Natural killer cell treated with Interleukin-12 subunit alpha and Interleukin-12 subunit beta and Interleukin-15 and Interleukin-18, amount 100 ng/mL, for 72 hours (primary cell): ENCODE data around the gene JDP2. TPM values are rescaled to one million over a fixed set of nuclear protein-coding genes. Genes with fewer than 3 reads are reported as not detected.

Experiments used
- ATAC-seq, 2 donors: fragments of 150-1000 bp; cut with Tn5 transposase in 1 of 2; sonication (Bioruptor Pico), chemical (Tn5 transposase) in 1 of 2; 2 replicates each; pipeline ENCODE4 v1.10.0; 2021
- DNase-seq: peaks from one replicate; pipeline ENCODE4 v3.0.0; 2022; ENCODE audit warnings: low spot score
- H3K27ac Mint-ChIP-seq, 2 donors: 1 replicate in 1 of 2; 2 replicates in 1 of 2; pipeline ENCODE4 v1.8.0; 2022; ENCODE audit warnings: mixed read lengths in 2 of 2, mild to moderate bottlenecking in 1 of 2, moderate library complexity in 1 of 2
- H3K27me3 Mint-ChIP-seq, 2 donors: 1 replicate in 1 of 2; 2 replicates in 1 of 2; pipeline ENCODE4 v1.8.0; 2022; ENCODE audit warnings: mixed read lengths in 2 of 2
- H3K36me3 Mint-ChIP-seq: one replicate; pipeline ENCODE4 v1.8.0; 2022; ENCODE audit warnings: mixed read lengths
- H3K4me1 Mint-ChIP-seq, 2 donors: 1 replicate in 1 of 2; 2 replicates in 1 of 2; pipeline ENCODE4 v1.8.0; 2022; ENCODE audit warnings: low read depth in 2 of 2, mixed read lengths in 2 of 2, mild to moderate bottlenecking in 1 of 2
- H3K4me3 Mint-ChIP-seq: one replicate; pipeline ENCODE4 v1.8.0; 2022; ENCODE audit warnings: mixed read lengths
- H3K9me3 Mint-ChIP-seq: 2 replicates; pipeline ENCODE4 v1.8.0; 2022; ENCODE audit warnings: mixed read lengths
- total RNA-seq, 2 donors: library from RNA; stranded (reverse); gene quantifications; one replicate each; pipeline ENCODE4 v1.2.3, GENCODE V29; 2022

JDP2 gene
- total RNA-seq, 2 donors from 2014 or later = 0.61 to 0.83 TPM

DNA sequence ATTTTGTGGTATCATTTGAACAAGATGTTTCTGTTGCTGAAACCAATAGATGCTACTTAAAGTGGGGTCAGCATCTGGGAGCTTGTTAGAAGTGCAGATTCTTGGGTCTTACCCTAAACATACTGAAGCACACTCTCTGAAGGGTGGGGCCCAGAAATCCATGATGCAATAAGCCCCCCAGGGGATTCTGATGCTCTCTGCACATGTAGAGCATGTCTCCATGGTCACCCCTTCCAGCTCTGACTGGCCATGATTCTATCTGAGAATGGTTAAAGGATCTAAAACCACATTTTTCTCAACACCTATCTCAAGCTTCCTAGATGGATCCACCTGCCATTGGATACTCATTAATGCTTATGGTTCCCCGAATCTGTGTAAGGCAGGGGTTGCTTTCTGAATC is 20.4 kb downstream of the JDP2 start:
- Mint-ChIP-seq H3K27ac (no peak overlapping the region), H3K4me1 (peaks cover 7% of the 10 kb centered on the region in 2 donors), H3K27me3 (peaks cover 5 to 8% of the 10 kb centered on the region in 2 donors), H3K4me3 (no peak overlapping the region), H3K36me3 (no peaks in the 10 kb centered on the region), H3K9me3 (no peaks in the 10 kb centered on the region)
- DNase-seq (no peak), ATAC-seq (no peak)

DNA sequence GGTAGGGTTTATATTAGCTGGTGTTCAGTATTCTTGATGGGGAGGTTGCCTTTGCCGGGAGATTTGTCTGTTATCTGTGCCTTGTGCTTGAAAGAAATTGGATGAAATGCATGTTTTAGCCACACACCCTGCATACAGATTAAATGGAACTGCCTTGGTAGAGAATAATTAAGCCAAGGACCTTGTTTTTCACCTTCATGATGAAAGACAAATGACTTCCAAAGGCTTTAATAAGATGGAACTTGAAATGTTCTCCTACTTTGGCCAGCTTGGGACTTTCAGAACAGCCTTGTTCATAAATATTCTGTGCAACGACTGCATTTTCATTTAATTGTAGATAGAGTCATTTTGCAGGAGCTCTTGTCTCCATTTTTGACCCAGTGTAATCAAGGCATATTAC is 21.2 kb downstream of the JDP2 start:
- peaks cover 5 to 8% of the 10 kb centered on the region in 2 donors for H3K27me3 Mint-ChIP-seq
- no peaks in the 10 kb centered on the region for H3K9me3 Mint-ChIP-seq
- H3K4me3 Mint-ChIP-seq = no peak overlapping the region
- H3K36me3 Mint-ChIP-seq = no peaks in the 10 kb centered on the region
- ATAC-seq (no peak), DNase-seq (no peak)
- H3K27ac Mint-ChIP-seq = no peak overlapping the region
- peaks cover 11% of the 10 kb centered on the region in 2 donors for H3K4me1 Mint-ChIP-seq

DNA sequence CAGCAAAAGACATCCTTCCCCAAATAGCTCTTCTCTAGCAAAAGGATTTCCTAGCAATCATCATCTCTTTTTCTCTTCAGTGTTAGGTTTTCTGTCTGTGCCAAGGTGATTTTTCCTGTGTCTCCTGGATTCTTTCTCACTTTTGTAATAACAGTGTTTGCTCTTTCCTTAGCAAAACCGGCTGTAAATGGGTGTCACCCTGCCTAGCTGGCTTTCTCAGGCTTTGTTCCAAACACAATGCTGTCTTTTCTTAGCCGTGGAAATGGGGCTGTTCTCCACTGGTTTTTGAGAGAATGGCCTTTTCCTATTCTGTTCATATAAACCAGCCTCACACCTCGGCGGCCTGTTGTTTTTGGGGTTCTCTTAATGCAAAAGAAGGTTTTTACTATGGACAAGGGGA is 21.9 kb downstream of the JDP2 start:
- Mint-ChIP-seq H3K4me1 (peaks cover 11 to 12% of the 10 kb centered on the region in 2 donors), H3K27ac (no peak overlapping the region), H3K4me3 (no peak overlapping the region), H3K9me3 (no peaks in the 10 kb centered on the region), H3K36me3 (no peaks in the 10 kb centered on the region), H3K27me3 (peaks cover 7 to 8% of the 10 kb centered on the region in 2 donors)
- ATAC-seq (no peak), DNase-seq (no peak)

DNA sequence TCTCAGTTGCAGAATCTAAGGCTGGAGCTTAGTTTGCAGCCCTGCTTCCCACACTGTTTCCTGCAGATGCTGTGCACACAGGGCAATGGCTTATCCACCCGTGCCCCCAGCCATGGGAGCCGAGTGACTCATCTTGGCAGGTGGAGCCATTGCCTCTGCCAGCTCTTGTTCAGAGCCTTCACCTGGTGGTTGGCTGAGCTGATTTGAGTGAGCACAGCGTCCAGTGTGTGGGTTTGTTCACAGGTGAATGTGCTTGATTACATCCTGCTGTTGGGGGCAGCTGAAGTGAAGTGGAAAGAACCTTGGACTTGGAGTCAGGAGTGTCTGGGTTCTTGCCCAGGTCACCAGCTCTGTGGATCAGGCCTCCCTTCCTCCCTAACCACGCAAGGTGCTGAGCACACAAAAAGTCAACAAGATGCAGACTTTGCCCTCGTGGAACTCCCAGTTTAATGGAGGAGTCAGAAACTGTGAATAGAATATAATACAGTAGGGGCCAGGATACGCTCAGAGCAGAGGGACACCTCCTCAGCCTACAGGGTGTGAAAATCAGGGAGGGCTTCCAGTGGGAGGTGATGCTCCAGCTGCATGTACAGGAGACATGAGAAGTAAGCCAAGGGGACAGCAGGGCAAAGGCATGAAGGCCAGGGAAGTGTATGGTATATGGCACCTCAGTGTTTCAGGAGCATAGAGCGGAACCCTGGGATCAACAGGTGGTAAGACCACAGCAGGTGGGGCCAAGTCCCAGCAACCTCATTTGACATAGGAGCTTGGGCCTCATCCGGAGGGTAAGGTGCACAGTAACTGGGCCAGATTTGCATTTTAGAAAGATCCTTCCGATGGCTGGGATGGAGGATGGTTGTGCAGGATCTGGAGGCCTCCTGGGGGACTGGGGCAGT is 22.8 kb downstream of the JDP2 start:
- H3K9me3 Mint-ChIP-seq = no peaks in the 10 kb centered on the region
- ATAC-seq (no peak), DNase-seq (no peak)
- peaks cover 11 to 12% of the 10 kb centered on the region in 2 donors for H3K4me1 Mint-ChIP-seq
- no peak overlapping the region for H3K4me3 Mint-ChIP-seq
- no peaks in the 10 kb centered on the region for H3K36me3 Mint-ChIP-seq
- peaks cover 7 to 8% of the 10 kb centered on the region in 2 donors for H3K27me3 Mint-ChIP-seq
- H3K27ac Mint-ChIP-seq = peak overlapping the region in 1 of 2 donors; percentile 22

DNA sequence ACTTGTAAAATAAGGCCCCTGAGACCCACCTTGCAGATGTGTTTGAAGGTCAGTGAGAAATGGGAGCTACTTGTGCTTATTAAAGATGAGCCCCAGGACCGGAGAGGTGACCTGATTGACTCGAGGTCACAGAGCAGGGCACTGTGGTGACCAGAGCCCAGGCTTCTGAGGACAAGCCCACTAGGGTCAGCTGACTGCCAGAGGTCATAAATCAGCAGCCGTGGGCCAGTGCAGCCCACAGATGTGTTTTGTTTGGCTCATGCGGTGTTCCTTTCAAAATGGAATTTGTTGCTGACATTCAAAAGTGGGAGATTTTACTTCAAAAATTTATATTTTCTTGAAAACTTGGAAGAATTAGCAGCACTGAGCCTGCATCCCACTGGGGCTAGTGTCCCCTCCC is 24.5 kb downstream of the JDP2 start:
- H3K4me1 Mint-ChIP-seq = peaks cover 4 to 5% of the 10 kb centered on the region in 2 donors
- no peak for ATAC-seq
- H3K36me3 Mint-ChIP-seq = no peaks in the 10 kb centered on the region
- no peak for DNase-seq
- H3K9me3 Mint-ChIP-seq = no peaks in the 10 kb centered on the region
- H3K27me3 Mint-ChIP-seq = peaks cover 7 to 8% of the 10 kb centered on the region in 2 donors
- no peak overlapping the region for H3K27ac Mint-ChIP-seq
- H3K4me3 Mint-ChIP-seq = no peak overlapping the region

DNA sequence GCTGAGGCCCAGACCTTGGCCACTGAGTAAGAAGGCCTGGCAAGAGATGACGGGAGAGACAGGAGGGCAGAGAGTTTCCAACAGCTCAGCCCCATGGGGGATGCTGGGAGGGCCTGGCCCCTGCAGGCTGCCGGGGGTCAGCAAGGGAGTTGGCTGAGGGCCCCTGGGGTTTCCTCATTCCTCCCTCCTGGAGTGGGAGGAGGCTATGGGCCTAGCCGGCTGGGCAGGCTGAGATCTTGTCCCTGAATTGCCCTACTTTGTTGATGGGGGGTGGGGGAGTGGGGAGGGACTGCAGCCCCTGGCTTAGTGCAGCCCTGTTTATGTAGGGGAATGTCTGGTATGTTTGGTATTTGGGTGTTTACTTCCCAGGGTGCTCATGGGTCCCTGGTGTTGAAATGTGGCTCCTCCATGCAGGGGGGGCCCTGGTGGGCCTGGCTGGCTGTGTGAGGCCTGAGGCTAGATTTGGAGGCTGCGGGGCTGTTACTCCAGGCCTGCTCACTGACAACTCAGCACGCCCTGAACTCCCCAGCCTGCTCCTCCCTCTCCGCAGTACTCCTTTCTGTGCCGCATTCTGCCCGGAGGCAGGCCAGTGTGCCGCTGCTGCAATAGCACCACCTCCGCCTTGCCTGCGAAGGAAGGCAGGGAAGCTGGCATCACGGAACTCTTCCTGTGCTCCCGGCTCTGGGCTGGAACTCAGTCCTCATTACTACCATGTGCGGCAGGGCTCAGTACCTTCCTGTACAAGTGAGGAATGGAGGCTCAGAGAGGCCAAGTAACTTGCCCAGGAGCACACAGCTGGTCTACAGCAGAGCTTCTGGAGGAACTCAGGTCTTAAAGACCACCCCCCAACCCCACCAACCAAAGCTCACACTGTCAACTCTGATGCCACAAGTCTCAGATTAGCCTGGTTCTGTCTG is 25.3 kb downstream of the JDP2 start:
- no peaks in the 10 kb centered on the region for H3K9me3 Mint-ChIP-seq
- H3K27me3 Mint-ChIP-seq = peaks cover 7 to 8% of the 10 kb centered on the region in 2 donors
- ATAC-seq (no peak), DNase-seq (no peak)
- H3K36me3 Mint-ChIP-seq = no peaks in the 10 kb centered on the region
- peaks cover 4 to 5% of the 10 kb centered on the region in 2 donors for H3K4me1 Mint-ChIP-seq
- H3K4me3 Mint-ChIP-seq = no peak overlapping the region
- peak overlapping the region; percentile 33 to 72 for H3K27ac Mint-ChIP-seq

DNA sequence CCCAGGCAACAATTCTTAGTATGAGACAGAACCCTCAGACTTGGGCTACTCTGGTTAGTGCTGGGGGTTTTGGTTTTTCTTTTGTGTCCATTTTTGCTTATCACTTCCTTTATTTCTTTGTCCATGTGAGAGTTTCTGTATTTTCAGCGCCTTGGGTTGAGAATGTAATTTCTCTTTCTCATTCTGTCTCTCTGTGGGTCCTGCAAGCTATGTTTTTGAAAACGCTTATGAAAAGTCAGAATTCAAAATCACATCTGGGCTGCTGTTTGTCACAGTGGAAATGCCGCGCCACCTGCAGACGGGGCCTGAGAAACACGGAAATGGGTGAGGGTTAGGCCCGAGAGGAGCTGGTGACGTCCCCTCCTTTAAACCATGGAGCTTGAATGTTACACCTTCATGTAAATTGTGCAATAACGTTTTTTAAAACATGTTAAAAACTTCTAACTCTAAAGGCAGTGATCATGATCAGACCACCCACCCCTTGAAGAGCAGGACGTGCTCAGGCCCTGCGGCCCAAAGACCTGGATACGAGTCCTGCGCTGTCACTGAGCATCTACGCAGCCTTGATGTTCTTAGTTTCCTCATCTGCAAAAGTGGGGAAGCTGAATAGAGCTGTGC is 26.1 kb downstream of the JDP2 start:
- Mint-ChIP-seq H3K36me3 (no peaks in the 10 kb centered on the region), H3K9me3 (no peaks in the 10 kb centered on the region), H3K4me3 (no peak overlapping the region), H3K27ac (peak overlapping the region; percentile 33 to 72), H3K4me1 (peaks cover 10 to 11% of the 10 kb centered on the region in 2 donors), H3K27me3 (peaks cover 2 to 4% of the 10 kb centered on the region in 2 donors)
- ATAC-seq (peak; percentile 39 to 57), DNase-seq (peak; percentile 60)

DNA sequence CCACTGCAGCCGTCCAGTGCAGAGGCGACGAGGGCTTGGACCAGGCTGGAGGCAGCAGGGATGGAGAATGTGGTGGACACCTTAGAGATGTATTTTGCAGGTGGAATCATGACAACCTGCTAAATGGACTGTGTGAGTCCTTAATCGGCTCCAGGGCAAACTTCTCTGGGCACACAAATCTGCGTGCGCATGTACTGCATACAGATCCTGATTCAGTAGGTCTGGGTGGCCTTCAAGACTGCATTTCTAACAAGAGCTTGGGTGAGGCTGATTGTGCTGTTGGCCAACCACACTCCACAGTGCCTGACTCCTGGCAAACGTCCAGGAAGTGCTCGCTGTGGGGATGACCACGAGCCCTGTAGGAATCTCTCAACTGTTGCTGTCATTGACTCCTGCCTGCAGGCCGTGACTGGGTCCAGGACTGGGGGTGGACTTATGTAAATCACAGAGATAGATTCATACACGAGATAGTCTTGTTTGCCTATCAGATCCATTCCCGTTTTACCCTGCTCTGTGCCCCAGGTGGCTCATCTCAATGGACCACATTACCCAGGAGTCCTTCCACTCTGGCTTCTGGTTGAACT is 27.2 kb downstream of the JDP2 start:
- ATAC-seq (no peak), DNase-seq (no peak)
- Mint-ChIP-seq H3K4me1 (peaks cover 11 to 13% of the 10 kb centered on the region in 2 donors), H3K9me3 (no peaks in the 10 kb centered on the region), H3K36me3 (no peaks in the 10 kb centered on the region), H3K27ac (no peak overlapping the region), H3K4me3 (no peak overlapping the region), H3K27me3 (peaks cover 0 to 2% of the 10 kb centered on the region in 2 donors)

DNA sequence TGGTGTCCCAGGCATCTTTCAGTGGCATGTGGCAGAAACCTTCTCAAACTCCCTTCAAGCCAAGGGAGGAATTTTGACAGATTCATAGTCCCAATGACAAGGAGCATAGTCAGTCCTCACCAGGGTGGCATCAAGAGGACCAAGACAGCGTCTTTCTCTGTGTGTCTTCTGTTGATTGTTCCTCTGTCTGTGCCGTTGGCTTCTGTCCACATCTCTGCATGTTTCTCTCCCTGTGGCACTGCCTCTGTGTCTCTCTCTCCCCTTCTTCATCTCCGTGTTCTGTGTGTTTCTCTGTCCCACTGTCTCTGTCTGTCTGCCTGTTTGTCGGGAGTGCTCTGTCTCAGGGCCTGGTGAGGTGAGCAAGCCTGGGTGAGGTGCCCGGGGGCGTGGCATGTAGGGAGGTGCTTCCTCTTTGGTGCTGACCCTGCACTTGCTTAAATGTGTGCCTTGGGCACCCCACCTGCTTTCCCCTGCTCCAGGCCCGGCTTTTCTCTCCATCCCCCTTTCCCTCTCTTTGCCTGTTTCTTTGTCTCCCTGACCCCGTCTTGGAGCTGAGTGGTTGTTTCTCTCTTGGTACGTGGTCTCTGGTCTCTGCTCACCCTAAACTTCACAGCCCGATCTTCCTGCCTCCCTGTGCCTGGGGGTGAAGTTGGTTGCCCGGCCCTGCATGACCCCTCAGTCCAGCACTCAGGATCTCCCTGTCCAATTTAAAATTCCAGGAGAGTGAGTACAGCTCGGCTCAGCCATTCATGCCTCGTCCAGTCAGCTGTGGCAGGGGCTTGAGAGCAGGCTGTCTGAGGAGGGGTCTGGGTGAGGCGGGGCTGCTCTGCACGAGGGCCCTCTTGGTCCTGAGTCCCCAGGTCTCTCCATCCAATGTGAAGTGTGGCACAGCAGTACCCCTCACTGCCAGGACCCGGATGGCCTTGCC is 28.5 kb downstream of the JDP2 start:
- no peaks in the 10 kb centered on the region for H3K9me3 Mint-ChIP-seq
- H3K27ac Mint-ChIP-seq = no peak overlapping the region
- no peak for DNase-seq
- H3K4me3 Mint-ChIP-seq = no peak overlapping the region
- H3K27me3 Mint-ChIP-seq = peaks cover 0 to 2% of the 10 kb centered on the region in 2 donors
- ATAC-seq = no peak
- H3K4me1 Mint-ChIP-seq = peaks cover 11 to 13% of the 10 kb centered on the region in 2 donors
- H3K36me3 Mint-ChIP-seq = no peaks in the 10 kb centered on the region

DNA sequence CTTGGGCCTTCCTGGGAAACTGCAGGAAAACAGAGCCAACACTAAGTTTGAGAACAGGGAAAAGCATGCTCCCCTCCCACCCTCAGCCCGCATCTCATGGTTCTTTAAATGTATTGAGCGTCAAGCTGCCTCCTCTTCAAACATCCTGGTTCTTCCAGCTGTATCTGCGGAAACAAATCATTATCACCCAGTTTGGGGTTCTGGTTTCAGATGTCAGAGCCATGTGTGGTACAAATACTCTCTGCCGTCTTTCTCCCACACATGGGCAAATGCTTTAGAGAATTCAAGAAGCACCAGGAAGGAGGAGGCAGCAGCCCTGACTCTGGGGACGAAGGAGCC is 29.1 kb downstream of the JDP2 start:
- no peaks in the 10 kb centered on the region for H3K9me3 Mint-ChIP-seq
- H3K4me1 Mint-ChIP-seq = peaks cover 11 to 13% of the 10 kb centered on the region in 2 donors
- no peak overlapping the region for H3K27ac Mint-ChIP-seq
- no peaks in the 10 kb centered on the region for H3K36me3 Mint-ChIP-seq
- ATAC-seq (no peak), DNase-seq (no peak)
- H3K27me3 Mint-ChIP-seq = peaks cover 0 to 2% of the 10 kb centered on the region in 2 donors
- no peak overlapping the region for H3K4me3 Mint-ChIP-seq

DNA sequence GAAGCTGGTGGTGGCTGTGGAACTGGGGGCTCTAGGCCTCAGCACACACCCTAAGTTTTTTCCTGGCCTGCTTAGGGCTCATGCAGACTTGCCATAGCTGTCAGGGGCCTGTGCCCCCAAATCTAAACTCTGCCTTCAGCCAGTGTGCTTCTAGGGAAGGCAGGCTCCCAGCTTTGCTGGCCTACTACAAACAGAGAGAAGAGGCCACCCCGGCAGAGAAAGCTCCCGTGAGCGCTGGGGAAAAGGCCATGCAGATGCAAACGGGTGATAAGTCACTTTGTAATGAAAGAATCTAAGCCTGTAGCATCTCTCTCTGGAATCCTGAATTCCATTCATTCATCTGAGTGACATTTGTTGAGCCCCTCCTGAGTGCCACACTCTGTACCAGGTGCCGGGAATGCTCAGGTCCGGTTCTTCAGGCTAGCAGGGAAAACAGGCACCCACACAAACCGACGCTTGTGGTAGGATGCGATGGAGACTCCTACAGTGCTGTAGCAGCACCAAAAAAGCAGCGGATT is 29.9 kb downstream of the JDP2 start:
- peak; percentile 44 for DNase-seq
- Mint-ChIP-seq H3K4me3 (no peak overlapping the region), H3K36me3 (no peaks in the 10 kb centered on the region), H3K27me3 (peaks cover 0 to 2% of the 10 kb centered on the region in 2 donors), H3K9me3 (no peaks in the 10 kb centered on the region), H3K4me1 (peaks cover 11 to 13% of the 10 kb centered on the region in 2 donors), H3K27ac (no peak overlapping the region)
- ATAC-seq = no peak

DNA sequence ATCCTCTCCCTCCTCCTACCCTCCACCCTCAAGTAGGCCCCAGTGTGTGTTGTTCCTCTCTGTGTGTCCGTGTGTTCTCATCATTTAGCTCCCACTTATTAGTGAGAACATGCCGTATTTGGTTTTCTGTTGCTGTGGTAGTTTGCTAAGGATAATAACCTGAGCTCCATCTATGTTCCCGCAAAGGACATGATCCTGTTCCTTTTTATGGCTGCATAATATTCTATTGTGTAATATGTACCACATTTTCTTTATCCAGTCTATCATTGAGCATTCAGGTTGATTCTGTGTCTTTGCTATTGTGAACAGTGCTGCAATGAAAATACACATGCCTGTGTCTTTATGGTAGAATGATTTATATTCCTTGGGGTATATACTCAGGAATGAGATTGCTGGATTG is 30.5 kb downstream of the JDP2 start:
- Mint-ChIP-seq H3K27me3 (peaks cover 0 to 2% of the 10 kb centered on the region in 2 donors), H3K4me3 (no peak overlapping the region), H3K36me3 (no peaks in the 10 kb centered on the region), H3K27ac (peak overlapping the region in 1 of 2 donors; percentile 3), H3K4me1 (peaks cover 11 to 13% of the 10 kb centered on the region in 2 donors), H3K9me3 (no peaks in the 10 kb centered on the region)
- ATAC-seq (no peak), DNase-seq (no peak)
